PC-9 (cell line): ENCODE data around the gene FAM209B.

Experiments
- CTCF ChIP-seq: fragments of 200-600 bp; sonication (generic); conservative IDR thresholded peaks from 2 replicates; pipeline ENCODE4 v1.6.1; 2017; ENCODE audit warnings: mixed run types, antibody characterized with exemption, mild to moderate bottlenecking, moderate library complexity
- EZH2 ChIP-seq: fragments of 200-600 bp; sonication (generic); IDR thresholded peaks from 2 replicates; pipeline ENCODE4 v1.8.0; 2017; ENCODE audit warnings: antibody characterized with exemption, low read depth

- TF ChIP-seq CTCF (no peak), EZH2 (no peak)
Measured at GRCh38 chr20:56522311-56522710, 10.7 kb upstream of the FAM209B start.
